ENCODE measurements around the gene RPN2.
"Not testable (repeated sequence)": the region's sequence is repeated elsewhere in the genome, so short reads cannot be mapped to it uniquely, and the experiment has no call there.

Gene RPN2

GRCh38 chr20:37178839-37179682 is at the start of gene RPN2, which contains the start of gene MROH8:
Gene RPN2, plus strand, starts transcription at chr20:37179330. Its CDS starts 27 bp downstream, at chr20:37179357.
Gene MROH8, minus strand, starts transcription at chr20:37179548.
- peak; percentile 87 for DNase-seq (ENCODE audit: insufficient read length, low spot score)
- peak; percentile 48 for TF ChIP-seq POLR2A (IDR thresholded peaks at IDR 0.05; ENCODE audit: low read depth, low read length)
- no peak for FAIRE-seq

GRCh38 chr20:37131486-37131885 is 47.6 kb upstream of the RPN2 start:
- TF ChIP-seq POLR2A (IDR thresholded peaks at IDR 0.05; ENCODE audit: low read depth, low read length), result no peak
- no peak for FAIRE-seq
- no peak for DNase-seq (ENCODE audit: insufficient read length, low spot score)

- no peak for TF ChIP-seq POLR2A (IDR thresholded peaks at IDR 0.05; ENCODE audit: low read depth, low read length)
- DNase-seq (ENCODE audit: insufficient read length, low spot score), result no peak
- no peak for FAIRE-seq
These were observed 45.2 kb upstream of the RPN2 start for GRCh38 chr20:37133952-37134351.

GRCh38 chr20:37137547-37137946 is 41.6 kb upstream of the RPN2 start:
- TF ChIP-seq POLR2A (IDR thresholded peaks at IDR 0.05; ENCODE audit: low read depth, low read length), result no peak
- DNase-seq (ENCODE audit: insufficient read length, low spot score), result no peak
- no peak for FAIRE-seq

GRCh38 chr20:37142708-37143107 is 36.4 kb upstream of the RPN2 start:
- DNase-seq (ENCODE audit: insufficient read length, low spot score) (peak; percentile 28), FAIRE-seq (no peak)
- no peak for TF ChIP-seq POLR2A (IDR thresholded peaks at IDR 0.05; ENCODE audit: low read depth, low read length)

GRCh38 chr20:37144856-37145404 is 34.2 kb upstream of the RPN2 start:
- FAIRE-seq (no peak), DNase-seq (ENCODE audit: insufficient read length, low spot score) (no peak)
- no peak for TF ChIP-seq POLR2A (IDR thresholded peaks at IDR 0.05; ENCODE audit: low read depth, low read length)

GRCh38 chr20:37147250-37147649 is 31.9 kb upstream of the RPN2 start:
- FAIRE-seq (no peak), DNase-seq (ENCODE audit: insufficient read length, low spot score) (no peak)
- TF ChIP-seq POLR2A (IDR thresholded peaks at IDR 0.05; ENCODE audit: low read depth, low read length), result no peak

- not testable (repeated sequence) for FAIRE-seq
These were observed 28.3 kb upstream of the RPN2 start for GRCh38 chr20:37150864-37151263.

GRCh38 chr20:37151529-37151928 is 27.6 kb upstream of the RPN2 start:
- DNase-seq (ENCODE audit: insufficient read length, low spot score), result no peak
- no peak for FAIRE-seq
- TF ChIP-seq POLR2A (IDR thresholded peaks at IDR 0.05; ENCODE audit: low read depth, low read length), result no peak

More at GRCh38 chr20:37150864-37151263, 28.3 kb upstream of the RPN2 start:
- not testable (repeated sequence) for DNase-seq (ENCODE audit: insufficient read length, low spot score)

GRCh38 chr20:37152284-37152683 is 26.8 kb upstream of the RPN2 start:
- DNase-seq (ENCODE audit: insufficient read length, low spot score) (no peak), FAIRE-seq (no peak)
- TF ChIP-seq POLR2A (IDR thresholded peaks at IDR 0.05; ENCODE audit: low read depth, low read length), result no peak

- FAIRE-seq (no peak), DNase-seq (ENCODE audit: insufficient read length, low spot score) (no peak)
- no peak for TF ChIP-seq POLR2A (IDR thresholded peaks at IDR 0.05; ENCODE audit: low read depth, low read length)
These were observed 24.3 kb upstream of the RPN2 start for GRCh38 chr20:37154684-37155298.

GRCh38 chr20:37155987-37156386 is 23.1 kb upstream of the RPN2 start:
- DNase-seq (ENCODE audit: insufficient read length, low spot score), result no peak
- no peak for FAIRE-seq
- no peak for TF ChIP-seq POLR2A (IDR thresholded peaks at IDR 0.05; ENCODE audit: low read depth, low read length)

GRCh38 chr20:37158248-37158647 is 20.9 kb upstream of the RPN2 start:
- DNase-seq (ENCODE audit: insufficient read length, low spot score), result no peak
- no peak for FAIRE-seq
- TF ChIP-seq POLR2A (IDR thresholded peaks at IDR 0.05; ENCODE audit: low read depth, low read length), result no peak

- no peak for TF ChIP-seq POLR2A (IDR thresholded peaks at IDR 0.05; ENCODE audit: low read depth, low read length)
- no peak for DNase-seq (ENCODE audit: insufficient read length, low spot score)
- no peak for FAIRE-seq
These were observed 18.4 kb upstream of the RPN2 start for GRCh38 chr20:37160683-37161082.
